Muscle layer of duodenum (tissue), 2 donors: ENCODE results near the gene SLC24A4.

Experiments
- H3K27ac ChIP-seq: one replicate; pipeline ENCODE4 v1.7.0; 2013; ENCODE audit warnings: mild to moderate bottlenecking, low read length
- H3K27me3 ChIP-seq: one replicate; pipeline ENCODE4 v1.7.0; 2013; ENCODE audit warnings: low read depth, mild to moderate bottlenecking, control low read depth, low read length
- H3K36me3 ChIP-seq, 2 donors: one replicate each; pipeline ENCODE4 v1.7.0; 2013; ENCODE audit warnings: low read length in 2 of 2, control low read depth in 1 of 2, mild to moderate bottlenecking in 1 of 2; ENCODE audit not compliant: insufficient read depth in 2 of 2, control insufficient read depth in 1 of 2
- H3K4me1 ChIP-seq, 2 donors: one replicate each; pipeline ENCODE4 v1.7.0; 2013; ENCODE audit warnings: low read length in 2 of 2, mild to moderate bottlenecking in 2 of 2, control low read depth in 1 of 2, moderate library complexity in 1 of 2; ENCODE audit not compliant: insufficient read depth in 2 of 2, control insufficient read depth in 1 of 2
- H3K4me3 ChIP-seq, 2 donors: one replicate each; pipeline ENCODE4 v1.7.0; 2013; ENCODE audit warnings: low read length in 2 of 2, low read depth in 1 of 2, mild to moderate bottlenecking in 1 of 2
- H3K9me3 ChIP-seq, 2 donors: one replicate each; pipeline ENCODE4 v1.7.0; 2013; ENCODE audit warnings: low read length in 2 of 2, control low read depth in 1 of 2, mild to moderate bottlenecking in 1 of 2; ENCODE audit not compliant: control insufficient read depth in 1 of 2
- donor health status: healthy.

The SLC24A4 gene

DNA sequence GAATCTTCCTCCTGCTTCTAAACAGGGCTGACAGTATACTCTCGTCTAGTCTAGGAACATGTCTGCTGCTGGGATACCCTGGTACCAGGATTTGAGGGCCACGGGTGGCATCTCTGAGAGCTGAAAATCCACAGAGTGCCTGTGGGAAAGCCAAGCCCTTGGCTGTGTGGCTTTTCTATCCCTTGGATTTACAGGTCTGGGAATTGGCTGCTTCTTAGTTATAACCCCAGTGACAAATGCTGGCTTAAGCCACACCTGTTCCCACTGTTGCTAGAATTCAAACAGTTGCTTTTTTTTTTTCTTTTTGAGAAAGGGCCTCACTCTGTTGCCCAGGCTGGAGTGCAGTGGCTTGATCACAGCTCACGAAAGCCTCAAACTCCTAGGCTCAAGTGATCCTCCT lies 176.3 kb downstream of the SLC24A4 start:
- no peaks in the 10 kb centered on the region for H3K36me3 ChIP-seq
- no peaks in the 10 kb centered on the region for H3K9me3 ChIP-seq
- H3K27ac ChIP-seq: no peak overlapping the region
- no peak overlapping the region for H3K4me3 ChIP-seq
- peaks cover 0 to 9% of the 10 kb centered on the region in 2 donors for H3K4me1 ChIP-seq
- no peaks in the 10 kb centered on the region for H3K27me3 ChIP-seq

DNA sequence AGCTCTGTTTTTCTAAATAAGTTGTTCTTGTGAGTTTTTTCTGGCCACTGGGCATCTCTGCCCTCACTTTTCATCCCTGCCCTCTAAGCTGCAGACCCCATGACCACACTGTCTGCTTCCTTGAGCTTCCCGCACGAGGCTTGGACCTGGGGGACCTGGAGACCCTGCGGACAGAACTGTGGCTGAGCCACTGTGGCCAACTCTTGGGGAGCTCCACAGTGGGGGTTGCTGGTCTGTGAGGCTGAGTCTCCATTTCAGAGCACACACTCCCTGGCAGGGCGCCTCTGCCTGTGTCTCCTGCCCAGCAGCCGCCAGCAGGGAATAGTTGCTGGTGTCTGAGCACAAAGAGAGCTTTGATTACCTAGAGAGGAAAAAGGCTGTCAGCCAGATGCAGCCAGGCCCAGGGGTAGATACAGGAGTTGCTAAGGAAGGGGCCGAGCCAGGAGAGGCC lies 177.6 kb downstream of the SLC24A4 start:
- no peak overlapping the region for H3K4me3 ChIP-seq
- no peaks in the 10 kb centered on the region for H3K9me3 ChIP-seq
- no peaks in the 10 kb centered on the region for H3K27me3 ChIP-seq
- peaks cover 0 to 9% of the 10 kb centered on the region in 2 donors for H3K4me1 ChIP-seq
- H3K36me3 ChIP-seq: no peaks in the 10 kb centered on the region
- H3K27ac ChIP-seq: no peak overlapping the region

DNA sequence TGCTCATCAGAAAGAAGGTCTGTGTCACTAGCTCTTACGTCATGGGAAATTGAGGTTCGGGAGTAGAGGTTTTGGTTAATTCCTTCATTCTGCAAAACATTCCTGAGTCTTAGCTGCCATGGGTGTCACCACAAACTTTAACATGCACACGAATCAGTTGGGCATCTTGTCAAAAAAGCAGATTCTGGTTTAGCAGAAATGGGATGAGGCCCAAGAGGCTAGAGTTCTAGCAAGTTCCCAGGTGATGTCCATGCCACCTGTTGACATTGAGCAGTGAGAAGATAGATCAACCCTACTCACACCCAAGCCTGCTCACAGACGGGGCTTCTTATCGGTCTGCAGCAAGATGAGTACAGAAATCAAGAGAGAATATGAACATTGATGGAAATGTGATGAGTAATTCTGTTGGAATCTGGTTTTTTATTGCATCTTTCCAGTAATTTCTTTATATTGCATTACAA lies 179.0 kb downstream of the SLC24A4 start:
- Histone ChIP-seq H3K4me3 (no peak overlapping the region), H3K9me3 (no peaks in the 10 kb centered on the region), H3K4me1 (peaks cover 0 to 12% of the 10 kb centered on the region in 2 donors)

DNA sequence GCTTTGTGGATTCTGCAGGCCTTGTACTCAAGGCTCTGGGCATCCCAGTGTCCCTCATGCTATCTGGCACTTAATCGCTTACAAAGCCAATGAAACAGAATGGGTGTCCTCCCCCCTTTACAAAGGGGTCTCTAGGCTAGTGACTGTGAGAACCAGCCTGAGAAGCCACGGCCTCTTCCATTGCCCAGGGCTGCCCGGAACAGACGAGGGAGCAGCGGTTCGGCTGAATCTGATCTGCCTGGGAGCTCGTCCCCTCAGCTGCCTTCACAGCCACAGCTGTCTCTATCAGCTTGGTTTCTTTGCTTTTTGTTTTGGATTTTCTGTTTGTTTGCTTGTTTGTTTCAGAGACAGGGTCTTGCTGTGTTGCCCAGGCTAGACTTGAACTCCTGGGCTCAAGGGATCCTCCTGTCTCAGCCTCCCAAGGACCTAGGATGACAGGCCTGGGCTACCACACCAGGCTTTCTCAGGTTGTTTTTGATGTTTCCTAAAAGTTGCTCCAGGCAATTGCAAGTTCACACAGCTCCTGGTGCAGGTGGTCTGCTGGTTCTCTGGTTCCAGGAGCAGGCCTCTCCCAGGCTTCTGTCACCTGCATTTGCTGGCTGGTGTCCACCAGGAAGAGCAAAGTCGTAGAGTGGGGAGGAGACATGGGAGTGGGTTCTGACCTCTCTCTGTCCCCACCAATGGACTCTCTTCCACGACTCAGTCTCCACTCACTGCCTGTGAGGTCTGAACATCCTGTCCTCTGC lies 179.7 kb downstream of the SLC24A4 start:
- H3K9me3 ChIP-seq: no peaks in the 10 kb centered on the region
- H3K27me3 ChIP-seq: no peaks in the 10 kb centered on the region
- H3K4me3 ChIP-seq: no peak overlapping the region
- H3K27ac ChIP-seq: no peak overlapping the region
- H3K36me3 ChIP-seq: no peaks in the 10 kb centered on the region
- H3K4me1 ChIP-seq: peaks cover 0 to 13% of the 10 kb centered on the region in 2 donors

More for the DNA sequence above, 179.0 kb downstream of the SLC24A4 start:
- Histone ChIP-seq H3K27me3 (no peaks in the 10 kb centered on the region), H3K36me3 (no peaks in the 10 kb centered on the region), H3K27ac (no peak overlapping the region)

DNA sequence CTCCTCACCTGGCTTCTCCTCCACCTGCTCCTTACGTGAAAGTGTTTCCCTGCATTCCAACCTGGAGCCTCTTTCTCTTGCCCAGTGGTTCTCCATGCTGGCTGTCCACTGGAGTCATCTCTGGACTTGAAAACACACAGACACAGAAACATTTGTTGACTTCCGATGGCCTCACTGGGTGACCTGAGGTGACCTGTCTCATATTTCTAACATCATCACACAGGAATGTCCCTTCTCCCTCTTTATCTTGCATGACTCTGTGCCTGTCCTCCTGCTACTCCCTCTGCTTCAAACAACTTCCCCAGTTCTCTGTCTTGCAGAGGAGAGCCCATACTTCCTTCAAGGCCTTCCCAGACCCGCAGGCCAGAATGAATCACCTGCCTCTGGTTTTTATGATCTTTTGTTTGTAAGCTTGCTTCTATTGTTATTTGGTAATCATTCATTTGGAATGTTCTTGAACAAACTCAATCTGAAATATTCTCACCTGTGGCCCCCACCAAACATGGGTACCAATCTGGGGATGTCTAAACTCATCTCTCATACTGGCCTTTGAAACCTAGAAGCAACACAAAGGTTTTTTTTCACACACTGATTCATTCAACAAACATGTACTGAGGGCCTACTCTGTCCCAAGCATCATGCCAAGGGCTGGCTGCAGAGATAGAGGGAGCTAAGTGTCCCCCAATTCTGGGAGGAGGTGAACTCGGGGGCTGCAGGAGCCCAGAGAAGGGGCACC lies 181.0 kb downstream of the SLC24A4 start:
- no peaks in the 10 kb centered on the region for H3K9me3 ChIP-seq
- H3K27me3 ChIP-seq: no peaks in the 10 kb centered on the region
- no peak overlapping the region for H3K27ac ChIP-seq
- no peaks in the 10 kb centered on the region for H3K36me3 ChIP-seq
- H3K4me3 ChIP-seq: no peak overlapping the region
- peaks cover 0 to 13% of the 10 kb centered on the region in 2 donors for H3K4me1 ChIP-seq

DNA sequence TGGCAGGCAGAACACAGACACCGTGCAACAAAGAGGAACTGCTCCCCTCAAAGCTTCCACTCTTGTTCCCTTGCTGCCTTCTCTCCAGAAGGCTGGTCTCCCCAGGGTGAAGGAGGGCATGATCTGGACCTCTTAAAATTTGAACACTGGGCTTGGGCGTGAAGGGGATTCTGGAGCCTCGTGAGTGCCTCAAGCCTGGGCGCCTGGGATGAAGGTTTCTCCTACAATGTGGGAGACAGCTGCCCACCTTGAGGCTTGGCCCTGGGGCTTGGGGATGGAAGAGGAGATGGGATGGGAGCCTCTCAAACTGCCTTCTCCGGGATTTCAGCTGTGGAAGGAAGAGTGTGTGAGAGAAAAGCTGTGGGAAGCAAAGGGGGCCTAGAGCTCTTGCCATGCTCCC lies 182.9 kb downstream of the SLC24A4 start:
- Histone ChIP-seq H3K9me3 (no peaks in the 10 kb centered on the region), H3K36me3 (no peaks in the 10 kb centered on the region), H3K4me3 (no peak overlapping the region), H3K27me3 (no peaks in the 10 kb centered on the region), H3K4me1 (peaks cover 0 to 13% of the 10 kb centered on the region in 2 donors), H3K27ac (no peak overlapping the region)

DNA sequence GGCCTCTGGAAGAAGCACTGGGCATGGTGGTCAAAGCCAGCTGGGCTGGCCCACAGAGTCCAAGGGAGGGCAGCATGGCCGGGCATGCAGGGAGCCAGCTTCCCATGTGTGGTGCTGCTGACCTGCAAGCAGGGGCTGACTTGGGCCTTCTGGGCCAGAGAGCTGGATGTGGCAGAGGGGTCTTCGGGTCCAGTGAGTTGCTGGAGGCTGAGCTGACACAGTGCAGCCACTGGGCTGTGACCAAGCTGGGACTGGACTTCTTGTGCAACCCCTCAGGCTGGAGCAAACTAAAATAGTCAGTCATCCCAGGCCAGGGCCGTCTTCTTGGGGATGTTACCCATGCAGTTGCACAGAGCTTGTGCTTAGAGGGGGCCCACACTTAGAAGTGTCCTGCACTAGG lies 183.3 kb downstream of the SLC24A4 start:
- H3K4me1 ChIP-seq: peaks cover 0 to 13% of the 10 kb centered on the region in 2 donors
- H3K4me3 ChIP-seq: no peak overlapping the region
- no peaks in the 10 kb centered on the region for H3K9me3 ChIP-seq
- H3K27me3 ChIP-seq: no peaks in the 10 kb centered on the region
- no peak overlapping the region for H3K27ac ChIP-seq
- no peaks in the 10 kb centered on the region for H3K36me3 ChIP-seq

DNA sequence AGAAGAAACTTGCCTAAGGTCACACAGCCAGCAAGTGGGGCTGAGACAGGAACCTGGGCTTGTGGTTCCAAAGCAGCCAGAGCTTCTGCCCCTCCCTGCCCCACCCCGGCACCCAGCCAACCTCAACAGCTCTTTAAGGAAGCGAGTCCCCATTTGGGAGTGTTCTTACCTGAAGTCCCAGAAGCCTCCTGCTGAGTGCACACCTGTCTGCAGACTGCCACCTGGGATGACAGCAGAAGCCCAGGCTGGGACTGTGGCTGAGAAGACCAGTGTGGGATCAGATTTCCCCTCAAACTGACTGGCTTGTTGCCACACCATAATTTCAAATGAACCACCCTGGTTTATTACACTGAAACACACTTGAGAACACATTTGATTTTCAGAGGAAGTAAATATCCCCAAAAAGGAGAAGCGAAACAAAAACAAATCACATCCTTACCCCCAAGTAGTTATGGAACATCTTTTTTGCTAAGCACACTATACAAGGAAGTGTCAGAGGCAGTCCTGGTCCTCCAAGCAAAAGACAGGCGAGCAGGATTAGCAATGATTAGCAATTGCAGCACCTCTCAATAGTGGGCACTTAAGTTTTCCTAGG lies 184.3 kb downstream of the SLC24A4 start:
- H3K27ac ChIP-seq: no peak overlapping the region
- H3K4me3 ChIP-seq: no peak overlapping the region
- no peaks in the 10 kb centered on the region for H3K36me3 ChIP-seq
- H3K9me3 ChIP-seq: no peaks in the 10 kb centered on the region
- peaks cover 0 to 16% of the 10 kb centered on the region in 2 donors for H3K4me1 ChIP-seq
- H3K27me3 ChIP-seq: no peaks in the 10 kb centered on the region

DNA sequence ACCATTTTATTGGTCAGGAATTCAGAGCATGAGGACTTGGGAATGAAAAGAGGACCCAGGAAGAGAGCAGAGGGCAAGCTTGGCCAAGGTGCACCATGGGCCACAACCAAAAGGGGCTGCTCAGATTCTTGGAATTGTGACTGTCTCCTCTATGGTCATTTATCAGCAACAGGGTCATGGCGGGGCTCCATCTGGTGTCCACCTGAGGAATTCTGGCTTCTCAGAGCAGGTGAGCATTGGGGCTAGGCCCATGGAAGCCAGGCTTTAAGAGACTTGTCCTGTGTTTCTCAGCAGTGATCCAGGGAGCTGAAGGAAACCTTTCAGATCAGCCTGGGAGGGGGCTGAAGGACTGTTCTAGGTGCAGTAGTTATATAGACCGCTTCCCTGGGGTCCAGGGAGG lies 188.0 kb downstream of the SLC24A4 start:
- Histone ChIP-seq H3K27ac (no peak overlapping the region), H3K4me1 (peaks cover 0 to 30% of the 10 kb centered on the region in 2 donors), H3K4me3 (no peak overlapping the region), H3K27me3 (no peaks in the 10 kb centered on the region), H3K9me3 (no peaks in the 10 kb centered on the region), H3K36me3 (no peaks in the 10 kb centered on the region)

DNA sequence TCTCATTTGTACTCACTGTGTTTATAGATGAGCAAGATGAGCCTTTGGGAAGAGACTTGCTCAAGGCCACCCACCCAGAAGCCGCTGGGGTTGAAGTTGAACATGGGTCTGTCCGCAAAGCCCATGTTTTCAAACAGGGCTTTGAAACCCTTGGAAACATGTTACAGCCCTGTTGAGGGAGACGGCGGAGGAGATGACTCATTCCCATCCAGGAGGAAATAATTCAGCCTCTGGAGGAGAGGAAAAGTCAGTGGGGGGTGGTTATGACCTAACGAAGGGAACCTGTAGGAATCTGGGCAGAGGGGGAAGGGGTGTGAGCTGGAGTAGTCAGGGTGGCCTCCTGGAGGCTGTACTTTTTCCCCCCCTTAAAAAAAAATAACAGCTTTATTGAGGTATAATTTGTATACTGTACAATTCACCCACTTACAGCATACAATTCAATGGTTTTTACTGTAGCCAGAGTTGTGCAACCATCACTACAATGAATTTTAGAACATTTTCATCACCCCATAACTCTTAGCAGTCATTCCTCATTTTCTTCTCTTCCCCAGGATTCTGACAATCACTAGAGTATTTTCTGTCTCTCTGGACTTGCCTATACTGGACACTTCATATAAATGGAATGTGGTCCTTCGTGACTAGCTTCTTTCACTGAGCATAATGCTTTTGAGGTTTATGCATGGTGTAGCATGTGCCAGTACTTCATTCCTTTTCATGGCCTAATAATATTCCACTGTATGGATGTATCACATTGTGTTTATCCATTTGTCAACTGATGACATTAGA lies 188.7 kb downstream of the SLC24A4 start:
- H3K4me3 ChIP-seq: no peak overlapping the region
- no peaks in the 10 kb centered on the region for H3K27me3 ChIP-seq
- H3K27ac ChIP-seq: no peak overlapping the region
- H3K9me3 ChIP-seq: no peaks in the 10 kb centered on the region
- H3K4me1 ChIP-seq: peaks cover 0 to 33% of the 10 kb centered on the region in 2 donors
- H3K36me3 ChIP-seq: no peaks in the 10 kb centered on the region

DNA sequence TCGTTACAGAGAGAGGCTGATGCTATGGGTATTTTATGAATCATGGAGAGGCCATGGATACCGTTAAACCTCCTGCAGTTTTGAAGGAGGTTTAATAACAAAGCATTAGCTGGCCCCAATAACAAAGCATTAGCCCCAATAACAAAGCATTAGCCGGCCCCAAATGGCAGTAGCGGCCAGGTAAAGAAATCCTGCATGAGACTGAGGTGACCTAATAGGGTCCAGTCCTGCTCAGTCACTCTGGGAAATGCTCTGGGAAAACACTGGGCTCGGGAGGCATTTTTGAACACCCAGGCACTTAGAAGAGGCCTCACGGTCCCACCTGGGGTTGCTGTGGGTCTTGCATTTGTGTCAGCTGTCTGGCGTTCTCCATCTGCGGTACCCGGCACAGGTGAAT lies 189.8 kb downstream of the SLC24A4 start:
- Histone ChIP-seq H3K36me3 (no peaks in the 10 kb centered on the region), H3K9me3 (no peaks in the 10 kb centered on the region), H3K27me3 (no peaks in the 10 kb centered on the region), H3K27ac (no peak overlapping the region), H3K4me3 (peak overlapping the region; percentile 61 to 90), H3K4me1 (peaks cover 0 to 29% of the 10 kb centered on the region in 2 donors)
